ENCODE data around the gene TRIM71.

- TF ChIP-seq CTCF (IDR thresholded peaks at IDR 0.05; ENCODE audit: poor library complexity, severe bottlenecking) = no peak
- TF ChIP-seq EP300 (conservative IDR thresholded peaks at IDR 0.05; ENCODE audit: poor library complexity, severe bottlenecking) = no peak
These were observed 31.2 kb downstream of the TRIM71 start for GRCh38 chr3:32849046-32849445.
